ENCODE measurements around the gene PLA2G2D.

PLA2G2D gene

GRCh38 chr1:20083178-20083944 lies 36.0 kb downstream of the PLA2G2D start:
- DNase-seq (ENCODE audit: low spot score) = no peak
- no peak for TF ChIP-seq CTCF (IDR thresholded peaks at IDR 0.05; ENCODE audit: extremely low read depth, insufficient read depth, missing control alignments)
- in situ Hi-C loops (cut with MboI; ENCODE audit: low pct_unique_long_range_greater_than_20kb, low sequenced_read_pairs, unreplicated experiment) = no loop called here

GRCh38 chr1:20082772-20083171 lies 36.6 kb downstream of the PLA2G2D start:
- no peak for DNase-seq (ENCODE audit: low spot score)
- in situ Hi-C loops (cut with MboI; ENCODE audit: low pct_unique_long_range_greater_than_20kb, low sequenced_read_pairs, unreplicated experiment) = no loop called here
- TF ChIP-seq CTCF (IDR thresholded peaks at IDR 0.05; ENCODE audit: extremely low read depth, insufficient read depth, missing control alignments) = no peak

GRCh38 chr1:20081353-20081810 lies 38.0 kb downstream of the PLA2G2D start:
- in situ Hi-C loops (cut with MboI; ENCODE audit: low pct_unique_long_range_greater_than_20kb, low sequenced_read_pairs, unreplicated experiment) = no loop called here
- DNase-seq (ENCODE audit: low spot score) = no peak

GRCh38 chr1:20080441-20081352 lies 38.6 kb downstream of the PLA2G2D start:
- in situ Hi-C loops (cut with MboI; ENCODE audit: low pct_unique_long_range_greater_than_20kb, low sequenced_read_pairs, unreplicated experiment) = no loop called here
- TF ChIP-seq CTCF (IDR thresholded peaks at IDR 0.05; ENCODE audit: extremely low read depth, insufficient read depth, missing control alignments) = no peak
- peak; percentile 36 for DNase-seq (ENCODE audit: low spot score)

More at GRCh38 chr1:20081353-20081810, 38.0 kb downstream of the PLA2G2D start:
- TF ChIP-seq CTCF (IDR thresholded peaks at IDR 0.05; ENCODE audit: extremely low read depth, insufficient read depth, missing control alignments) = no peak

GRCh38 chr1:20079661-20080305 lies 39.6 kb downstream of the PLA2G2D start:
- TF ChIP-seq CTCF (IDR thresholded peaks at IDR 0.05; ENCODE audit: extremely low read depth, insufficient read depth, missing control alignments) = no peak
- in situ Hi-C loops (cut with MboI; ENCODE audit: low pct_unique_long_range_greater_than_20kb, low sequenced_read_pairs, unreplicated experiment) = no loop called here
- DNase-seq (ENCODE audit: low spot score) = no peak

GRCh38 chr1:20078711-20079110 lies 40.6 kb downstream of the PLA2G2D start:
- DNase-seq (ENCODE audit: low spot score) = no peak
- no peak for TF ChIP-seq CTCF (IDR thresholded peaks at IDR 0.05; ENCODE audit: extremely low read depth, insufficient read depth, missing control alignments)
- in situ Hi-C loops (cut with MboI; ENCODE audit: low pct_unique_long_range_greater_than_20kb, low sequenced_read_pairs, unreplicated experiment) = no loop called here

Measured in GM13977 (cell line).